Stimulated activated naive B cell treated with anti-CD40 and anti-IgM and Interleukin-4, amounts not matched to agents 10 μg/mL and 1 μg/mL and 100 μg/mL, for 72 hours (primary cell): Measurements from ENCODE around the gene AZIN2.
"Not testable (repeated sequence)": the region's sequence is repeated elsewhere in the genome, so short reads cannot be mapped to it uniquely, and the experiment has no call there.

Source experiments
- ATAC-seq, 2 donors: fragments of 150-1000 bp; cut with Tn5 transposase; replicated peaks; 2 replicates each; pipeline ENCODE4 v1.10.0; 2021; ENCODE audit warnings: moderate library complexity in 1 of 2
- DNase-seq: peaks from one replicate; pipeline ENCODE4 v3.0.0; 2021
- H3K27ac Mint-ChIP-seq: one replicate; pipeline ENCODE4 v1.8.0; 2022; ENCODE audit warnings: mild to moderate bottlenecking, mixed read lengths
- H3K27me3 Mint-ChIP-seq, 2 donors: one replicate each; pipeline ENCODE4 v1.8.0; 2022; ENCODE audit warnings: mixed read lengths in 2 of 2
- H3K36me3 Mint-ChIP-seq, 2 donors: one replicate each; pipeline ENCODE4 v1.8.0; 2022; ENCODE audit warnings: mixed read lengths in 2 of 2, mild to moderate bottlenecking in 1 of 2
- H3K4me1 Mint-ChIP-seq, 2 donors: one replicate each; pipeline ENCODE4 v1.8.0; 2022; ENCODE audit warnings: mixed read lengths in 2 of 2, mild to moderate bottlenecking in 1 of 2
- H3K4me3 Mint-ChIP-seq, 2 donors: one replicate each; pipeline ENCODE4 v1.8.0; 2022; ENCODE audit warnings: mild to moderate bottlenecking in 2 of 2, mixed read lengths in 2 of 2, moderate library complexity in 1 of 2
- H3K9me3 Mint-ChIP-seq, 2 donors: one replicate each; pipeline ENCODE4 v1.8.0; 2022; ENCODE audit warnings: mixed read lengths in 2 of 2, mild to moderate bottlenecking in 1 of 2

The AZIN2 gene

GRCh38 chr1:33093004-33093403 lies 12.1 kb downstream of the AZIN2 start:
- Mint-ChIP-seq H3K4me1 (peaks cover 9% of the 10 kb centered on the region in 2 donors), H3K36me3 (no peaks in the 10 kb centered on the region), H3K27me3 (peaks cover 0 to 6% of the 10 kb centered on the region in 2 donors), H3K9me3 (no peaks in the 10 kb centered on the region), H3K27ac (no peak overlapping the region), H3K4me3 (no peak overlapping the region)
- no peak for DNase-seq
- ATAC-seq = no peak

GRCh38 chr1:33094486-33094885 lies 13.5 kb downstream of the AZIN2 start:
- H3K4me1 Mint-ChIP-seq = peaks cover 7 to 11% of the 10 kb centered on the region in 2 donors
- no peak for ATAC-seq
- no peak overlapping the region for H3K27ac Mint-ChIP-seq
- no peaks in the 10 kb centered on the region for H3K36me3 Mint-ChIP-seq
- peaks cover 0 to 13% of the 10 kb centered on the region in 2 donors for H3K27me3 Mint-ChIP-seq
- DNase-seq = no peak
- peak overlapping the region in 1 of 2 donors; percentile 15 for H3K4me3 Mint-ChIP-seq
- H3K9me3 Mint-ChIP-seq = peaks cover 0 to 3% of the 10 kb centered on the region in 2 donors

- H3K4me1 Mint-ChIP-seq = peaks cover 9 to 16% of the 10 kb centered on the region in 2 donors
- DNase-seq (no peak), ATAC-seq (no peak)
- H3K4me3 Mint-ChIP-seq = no peak overlapping the region
- H3K36me3 Mint-ChIP-seq = no peaks in the 10 kb centered on the region
- H3K9me3 Mint-ChIP-seq = peaks cover 0 to 3% of the 10 kb centered on the region in 2 donors
- peaks cover 0 to 15% of the 10 kb centered on the region in 2 donors for H3K27me3 Mint-ChIP-seq
- H3K27ac Mint-ChIP-seq = no peak overlapping the region
Measured at GRCh38 chr1:33094971-33095604, 14.1 kb downstream of the AZIN2 start.

- no peak for ATAC-seq
- H3K4me1 Mint-ChIP-seq = peaks cover 9 to 16% of the 10 kb centered on the region in 2 donors
- DNase-seq = no peak
- no peaks in the 10 kb centered on the region for H3K36me3 Mint-ChIP-seq
- peaks cover 0 to 3% of the 10 kb centered on the region in 2 donors for H3K9me3 Mint-ChIP-seq
- no peak overlapping the region for H3K27ac Mint-ChIP-seq
- H3K27me3 Mint-ChIP-seq = peaks cover 0 to 15% of the 10 kb centered on the region in 2 donors
- H3K4me3 Mint-ChIP-seq = no peak overlapping the region
Measured at GRCh38 chr1:33096363-33097005, 15.5 kb downstream of the AZIN2 start.

GRCh38 chr1:33097137-33097611 lies 16.2 kb downstream of the AZIN2 start:
- Mint-ChIP-seq H3K9me3 (peaks cover 0 to 3% of the 10 kb centered on the region in 2 donors), H3K4me1 (peaks cover 9 to 16% of the 10 kb centered on the region in 2 donors), H3K27me3 (peaks cover 0 to 15% of the 10 kb centered on the region in 2 donors), H3K4me3 (no peak overlapping the region), H3K36me3 (no peaks in the 10 kb centered on the region), H3K27ac (no peak overlapping the region)
- DNase-seq (no peak), ATAC-seq (no peak)

GRCh38 chr1:33097762-33098161 lies 16.8 kb downstream of the AZIN2 start:
- Mint-ChIP-seq H3K27me3 (peaks cover 4 to 15% of the 10 kb centered on the region in 2 donors), H3K36me3 (no peaks in the 10 kb centered on the region), H3K9me3 (peaks cover 0 to 3% of the 10 kb centered on the region in 2 donors), H3K4me1 (peaks cover 9 to 16% of the 10 kb centered on the region in 2 donors), H3K27ac (no peak overlapping the region), H3K4me3 (no peak overlapping the region)
- no peak for DNase-seq
- no peak for ATAC-seq

GRCh38 chr1:33098371-33098770 lies 17.4 kb downstream of the AZIN2 start:
- Mint-ChIP-seq H3K4me1 (peaks cover 9 to 16% of the 10 kb centered on the region in 2 donors), H3K36me3 (no peaks in the 10 kb centered on the region), H3K9me3 (peaks cover 0 to 3% of the 10 kb centered on the region in 2 donors), H3K4me3 (no peak overlapping the region), H3K27ac (no peak overlapping the region), H3K27me3 (peaks cover 4 to 15% of the 10 kb centered on the region in 2 donors)
- ATAC-seq (no peak), DNase-seq (no peak)

- Mint-ChIP-seq H3K27me3 (peaks cover 4 to 13% of the 10 kb centered on the region in 2 donors), H3K4me1 (peaks cover 9 to 16% of the 10 kb centered on the region in 2 donors), H3K27ac (peak overlapping the region; percentile 48), H3K4me3 (peak overlapping the region; percentile 3 to 43), H3K9me3 (peaks cover 0 to 3% of the 10 kb centered on the region in 2 donors), H3K36me3 (no peaks in the 10 kb centered on the region)
- DNase-seq (peak; percentile 48), ATAC-seq (peak; percentile 96 to 97)
Measured at GRCh38 chr1:33099290-33100118, 18.6 kb downstream of the AZIN2 start.

- not testable (repeated sequence) for H3K27me3 Mint-ChIP-seq, DNase-seq, H3K36me3 Mint-ChIP-seq, ATAC-seq, H3K27ac Mint-ChIP-seq, H3K9me3 Mint-ChIP-seq, H3K4me3 Mint-ChIP-seq
- peaks cover 9 to 16% of the 10 kb centered on the region in 2 donors for H3K4me1 Mint-ChIP-seq
Measured at GRCh38 chr1:33100119-33100415, 19.1 kb downstream of the AZIN2 start.

GRCh38 chr1:33110477-33110876 lies 29.5 kb downstream of the AZIN2 start:
- peaks cover 5 to 8% of the 10 kb centered on the region in 2 donors for H3K27me3 Mint-ChIP-seq
- no peak for ATAC-seq
- no peak overlapping the region for H3K4me3 Mint-ChIP-seq
- H3K9me3 Mint-ChIP-seq = peaks cover 4 to 11% of the 10 kb centered on the region in 2 donors
- H3K4me1 Mint-ChIP-seq = no peaks in the 10 kb centered on the region
- DNase-seq = no peak
- H3K36me3 Mint-ChIP-seq = peaks cover 2 to 6% of the 10 kb centered on the region in 2 donors
- no peak overlapping the region for H3K27ac Mint-ChIP-seq

- peak in 1 of 2 donors; percentile 52 for ATAC-seq
- H3K9me3 Mint-ChIP-seq = peaks cover 4 to 11% of the 10 kb centered on the region in 2 donors
- no peak overlapping the region for H3K27ac Mint-ChIP-seq
- no peaks in the 10 kb centered on the region for H3K4me1 Mint-ChIP-seq
- no peak overlapping the region for H3K4me3 Mint-ChIP-seq
- H3K27me3 Mint-ChIP-seq = peaks cover 6 to 10% of the 10 kb centered on the region in 2 donors
- peaks cover 2 to 6% of the 10 kb centered on the region in 2 donors for H3K36me3 Mint-ChIP-seq
- no peak for DNase-seq
Measured at GRCh38 chr1:33111965-33112364, 31.0 kb downstream of the AZIN2 start.

- no peak for ATAC-seq
- Mint-ChIP-seq H3K4me3 (no peak overlapping the region), H3K36me3 (peaks cover 0 to 3% of the 10 kb centered on the region in 2 donors), H3K27ac (peak overlapping the region; percentile 6), H3K9me3 (no peaks in the 10 kb centered on the region), H3K27me3 (peaks cover 24 to 30% of the 10 kb centered on the region in 2 donors), H3K4me1 (no peaks in the 10 kb centered on the region)
- no peak for DNase-seq
Measured at GRCh38 chr1:33117440-33118085, 36.6 kb downstream of the AZIN2 start.

GRCh38 chr1:33118274-33118673 lies 37.3 kb downstream of the AZIN2 start:
- DNase-seq (no peak), ATAC-seq (no peak)
- H3K27ac Mint-ChIP-seq = no peak overlapping the region
- H3K4me3 Mint-ChIP-seq = no peak overlapping the region
- peaks cover 30% of the 10 kb centered on the region in 2 donors for H3K27me3 Mint-ChIP-seq
- no peaks in the 10 kb centered on the region for H3K9me3 Mint-ChIP-seq
- peaks cover 3 to 4% of the 10 kb centered on the region in 2 donors for H3K36me3 Mint-ChIP-seq
- H3K4me1 Mint-ChIP-seq = no peaks in the 10 kb centered on the region

- ATAC-seq (no peak), DNase-seq (no peak)
- H3K9me3 Mint-ChIP-seq = no peaks in the 10 kb centered on the region
- no peak overlapping the region for H3K4me3 Mint-ChIP-seq
- peaks cover 3 to 4% of the 10 kb centered on the region in 2 donors for H3K36me3 Mint-ChIP-seq
- no peaks in the 10 kb centered on the region for H3K4me1 Mint-ChIP-seq
- peaks cover 30% of the 10 kb centered on the region in 2 donors for H3K27me3 Mint-ChIP-seq
- no peak overlapping the region for H3K27ac Mint-ChIP-seq
Measured at GRCh38 chr1:33119050-33119449, 38.1 kb downstream of the AZIN2 start.
